Measurements from ENCODE around the gene SERGEF.

- TF ChIP-seq CTCF (IDR thresholded peaks at IDR 0.05; ENCODE audit: insufficient read depth, low read length): no peak
- TF ChIP-seq REST (IDR thresholded peaks at IDR 0.05; ENCODE audit: insufficient replicate concordance, low read depth): no peak
- TF ChIP-seq GABPA (IDR thresholded peaks at IDR 0.05; ENCODE audit: low read depth): no peak
- TF ChIP-seq POLR2AphosphoS5 (IDR thresholded peaks at IDR 0.05; ENCODE audit: low read depth): no peak
- TF ChIP-seq SPI1 (IDR thresholded peaks at IDR 0.05; ENCODE audit: borderline replicate concordance, low read depth): no peak
These were observed 221.7 kb downstream of the SERGEF start for GRCh38 chr11:17791144-17791543.

Data from HL-60 (cell line).